ENCODE results near the gene PCED1B.

PCED1B gene

DNA sequence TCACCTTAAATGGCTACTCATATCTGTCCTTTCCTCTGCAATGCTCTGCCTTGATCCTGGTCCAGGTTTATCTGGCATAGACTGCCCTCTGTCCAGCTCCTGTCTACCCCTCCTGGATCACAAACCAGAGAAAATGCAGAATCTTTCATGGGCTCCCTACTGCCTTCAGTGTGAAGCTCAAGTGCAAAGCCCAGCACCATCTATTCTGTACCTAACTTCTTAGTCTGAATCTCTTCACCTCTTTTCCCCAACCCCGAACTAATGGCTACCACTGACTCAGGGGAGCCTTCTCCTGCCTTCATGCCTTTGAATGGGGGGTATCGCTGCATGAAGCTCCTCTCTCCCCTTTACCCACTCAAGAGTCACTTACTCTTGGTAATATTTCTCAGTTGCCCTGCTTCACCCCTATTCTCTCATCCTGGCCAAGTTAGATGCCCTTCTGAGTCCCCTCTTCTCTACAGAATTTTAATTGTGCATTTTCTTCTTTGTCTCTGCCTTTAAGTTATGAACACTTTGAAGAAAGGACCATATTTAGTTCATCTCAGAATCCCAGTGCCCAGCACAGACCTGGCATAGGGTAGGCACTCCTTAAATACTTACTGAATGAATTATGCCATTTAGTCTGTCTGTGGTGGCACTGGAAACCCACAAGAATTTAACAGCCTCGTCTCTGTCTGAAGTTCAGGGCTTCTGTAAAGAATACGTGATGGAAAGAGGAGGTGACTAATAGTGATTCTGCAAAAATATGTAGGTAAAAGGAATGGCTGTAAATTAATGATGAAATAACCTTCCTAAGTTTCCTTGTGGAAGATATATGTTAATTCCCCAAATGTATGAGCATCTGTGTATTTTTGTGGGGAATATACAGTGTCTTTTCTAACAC lies 191.6 kb downstream of the PCED1B start:
- no peaks in the 10 kb centered on the region for H3K4me1 ChIP-seq
- H3K36me3 ChIP-seq: no peaks in the 10 kb centered on the region
- H3K9me3 ChIP-seq: no peaks in the 10 kb centered on the region
- no peak for DNase-seq
- TF ChIP-seq, protein P1, sequence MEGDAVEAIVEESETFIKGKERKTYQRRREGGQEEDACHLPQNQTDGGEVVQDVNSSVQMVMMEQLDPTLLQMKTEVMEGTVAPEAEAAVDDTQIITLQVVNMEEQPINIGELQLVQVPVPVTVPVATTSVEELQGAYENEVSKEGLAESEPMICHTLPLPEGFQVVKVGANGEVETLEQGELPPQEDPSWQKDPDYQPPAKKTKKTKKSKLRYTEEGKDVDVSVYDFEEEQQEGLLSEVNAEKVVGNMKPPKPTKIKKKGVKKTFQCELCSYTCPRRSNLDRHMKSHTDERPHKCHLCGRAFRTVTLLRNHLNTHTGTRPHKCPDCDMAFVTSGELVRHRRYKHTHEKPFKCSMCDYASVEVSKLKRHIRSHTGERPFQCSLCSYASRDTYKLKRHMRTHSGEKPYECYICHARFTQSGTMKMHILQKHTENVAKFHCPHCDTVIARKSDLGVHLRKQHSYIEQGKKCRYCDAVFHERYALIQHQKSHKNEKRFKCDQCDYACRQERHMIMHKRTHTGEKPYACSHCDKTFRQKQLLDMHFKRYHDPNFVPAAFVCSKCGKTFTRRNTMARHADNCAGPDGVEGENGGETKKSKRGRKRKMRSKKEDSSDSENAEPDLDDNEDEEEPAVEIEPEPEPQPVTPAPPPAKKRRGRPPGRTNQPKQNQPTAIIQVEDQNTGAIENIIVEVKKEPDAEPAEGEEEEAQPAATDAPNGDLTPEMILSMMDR (IDR thresholded peaks at IDR 0.05; ENCODE audit: low read depth, low read length): no peak
- H3K27me3 ChIP-seq: peaks cover 16% of the 10 kb centered on the region
- no peak overlapping the region for H3K4me3 ChIP-seq (ENCODE audit: low read depth, low read length)

DNA sequence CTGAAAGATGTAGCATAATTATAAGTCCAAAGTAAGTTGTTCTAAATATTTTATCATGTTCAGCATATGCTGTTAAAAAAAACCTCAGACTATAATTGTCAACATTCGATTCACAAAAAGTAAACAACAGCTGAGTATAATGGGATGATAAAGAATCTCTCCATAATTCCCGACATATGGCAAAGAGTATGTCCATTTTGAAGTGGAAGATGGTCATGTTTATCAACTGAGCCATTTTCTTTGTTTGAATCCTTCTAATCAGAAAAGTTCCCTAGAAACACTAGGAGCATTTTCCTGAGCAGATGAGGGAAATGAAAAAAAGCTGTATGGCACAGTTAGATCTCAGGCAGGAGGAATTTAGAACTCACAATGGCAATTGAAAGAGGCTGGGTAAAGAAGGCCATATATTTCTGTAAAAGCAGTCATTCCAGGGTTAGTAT lies 192.4 kb downstream of the PCED1B start:
- TF ChIP-seq, protein P1 (IDR thresholded peaks at IDR 0.05; ENCODE audit: low read depth, low read length): no peak
- Histone ChIP-seq H3K4me1 (no peaks in the 10 kb centered on the region), H3K4me3 (ENCODE audit: low read depth, low read length) (no peak overlapping the region), H3K9me3 (no peaks in the 10 kb centered on the region), H3K27me3 (peaks cover 16% of the 10 kb centered on the region), H3K36me3 (no peaks in the 10 kb centered on the region)
- DNase-seq: no peak

DNA sequence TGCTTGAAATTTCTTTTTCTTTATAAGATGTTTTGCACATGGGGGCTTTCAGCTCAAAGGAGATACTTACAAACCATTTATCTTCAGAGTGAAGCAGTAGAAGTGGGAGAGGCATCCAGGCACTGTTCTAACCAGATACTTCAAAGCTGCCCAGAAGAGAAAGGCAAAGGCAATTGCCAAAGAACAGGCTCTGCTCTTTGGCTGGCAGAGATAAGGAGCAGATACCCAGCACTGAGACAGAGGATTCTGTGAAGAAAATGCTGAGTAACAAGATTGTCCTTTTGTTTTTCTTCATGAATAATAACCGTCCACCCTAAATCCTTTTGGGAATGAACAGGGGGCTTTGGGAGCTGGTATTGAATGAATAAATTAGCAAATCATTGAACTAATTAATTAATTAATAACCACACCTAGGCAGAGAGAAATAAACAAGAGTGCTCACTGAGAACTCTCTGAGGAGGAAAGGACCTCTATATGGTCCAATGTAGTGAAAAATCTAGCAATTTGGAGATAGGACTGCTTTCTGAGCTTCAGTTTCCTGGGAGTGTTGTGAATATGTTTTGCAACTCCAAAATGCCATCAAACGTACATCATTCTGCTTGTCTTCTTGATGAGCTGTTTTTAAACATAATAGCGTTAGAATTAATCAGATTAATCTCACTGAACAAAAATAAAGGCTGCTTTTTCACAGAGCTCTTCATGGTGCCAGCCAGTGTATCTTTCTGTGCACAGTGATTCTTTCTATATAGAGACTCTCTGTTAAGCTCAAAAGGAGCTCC lies 193.2 kb downstream of the PCED1B start:
- TF ChIP-seq, protein P1 (IDR thresholded peaks at IDR 0.05; ENCODE audit: low read depth, low read length): no peak
- Histone ChIP-seq H3K36me3 (no peaks in the 10 kb centered on the region), H3K4me1 (no peaks in the 10 kb centered on the region), H3K9me3 (no peaks in the 10 kb centered on the region), H3K27me3 (peaks cover 16% of the 10 kb centered on the region), H3K4me3 (ENCODE audit: low read depth, low read length) (no peak overlapping the region)
- DNase-seq: no peak

DNA sequence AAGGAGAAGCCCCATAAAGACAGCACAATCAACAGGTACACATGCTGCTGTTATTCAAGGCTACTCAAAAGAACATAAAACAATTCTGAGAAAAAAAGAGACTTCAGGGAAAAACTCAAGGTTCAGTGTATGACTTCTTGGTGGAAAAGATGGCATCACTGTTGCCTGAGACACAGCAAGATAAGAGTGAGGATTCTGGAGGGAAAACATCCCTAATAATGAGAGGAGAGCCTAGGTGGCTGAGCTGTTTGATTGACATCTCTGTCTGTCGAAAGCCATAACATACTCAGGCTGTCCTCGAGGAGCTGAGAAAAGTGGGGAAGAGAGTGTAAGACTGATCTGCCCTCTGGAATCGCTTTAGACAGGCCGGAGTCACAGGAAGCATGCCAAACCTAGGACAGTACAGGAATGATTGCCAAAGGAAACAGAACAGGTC lies 193.8 kb downstream of the PCED1B start:
- Histone ChIP-seq H3K27me3 (peaks cover 16% of the 10 kb centered on the region), H3K4me1 (no peaks in the 10 kb centered on the region), H3K4me3 (ENCODE audit: low read depth, low read length) (no peak overlapping the region), H3K36me3 (no peaks in the 10 kb centered on the region), H3K9me3 (no peaks in the 10 kb centered on the region)
- DNase-seq: no peak
- TF ChIP-seq, protein P1 (IDR thresholded peaks at IDR 0.05; ENCODE audit: low read depth, low read length): no peak

DNA sequence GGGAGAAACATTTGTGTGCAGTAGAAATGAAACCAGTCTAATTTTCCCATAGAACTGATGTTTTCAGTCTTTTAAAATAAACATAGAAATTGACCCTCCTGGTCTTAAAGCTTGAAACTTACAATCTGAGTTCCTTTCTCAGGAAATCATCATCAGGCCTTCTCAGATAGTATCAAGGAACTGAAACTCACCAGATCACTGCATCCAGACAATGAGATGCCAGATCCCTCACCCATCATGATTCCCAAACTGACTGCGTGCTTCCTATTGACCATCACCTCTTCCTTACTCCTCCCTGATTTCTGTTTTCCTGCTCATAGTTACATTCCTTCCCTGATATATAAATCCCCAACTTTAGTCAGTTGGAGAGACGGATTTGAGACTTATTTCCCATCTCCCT lies 195.3 kb downstream of the PCED1B start:
- no peaks in the 10 kb centered on the region for H3K4me1 ChIP-seq
- TF ChIP-seq, protein P1 (IDR thresholded peaks at IDR 0.05; ENCODE audit: low read depth, low read length): no peak

More for the DNA sequence above, 195.3 kb downstream of the PCED1B start:
- no peaks in the 10 kb centered on the region for H3K9me3 ChIP-seq
- no peak overlapping the region for H3K4me3 ChIP-seq (ENCODE audit: low read depth, low read length)
- H3K36me3 ChIP-seq: no peaks in the 10 kb centered on the region
- H3K27me3 ChIP-seq: peaks cover 16% of the 10 kb centered on the region
- DNase-seq: no peak
